ENCODE measurements around the gene TCAF1. TPM values are rescaled to one million over a fixed set of nuclear protein-coding genes. Genes with fewer than 3 reads are reported as not detected.

TCAF1 gene
- total RNA-seq: 23.4 and 27.7 TPM in 2 replicates

GRCh38 chr7:143901668-143902331, at the start of gene TCAF1:
Gene TCAF1 (minus strand): TSS chr7:143902176. CDS start chr7:143876608, 25,568 bp downstream.

GRCh38 chr7:143934526-143935325, 32.8 kb upstream of the TCAF1 start, which contains the start of gene OR2F2:
Gene OR2F2 (plus strand): TSS chr7:143935233. CDS start chr7:143935233, 0 bp downstream.

Other genes with a start within 250 kb of the TCAF1 start
- under 0.01 TPM in 1 of 2 replicates, not detected in the other for gene CTAGE6, start 144.5 kb downstream of the TCAF1 start, total RNA-seq
- gene OR2F2, start 33.1 kb upstream of the TCAF1 start, total RNA-seq: not detected in 2 replicates
- gene OR2F1, start 52.7 kb upstream of the TCAF1 start, total RNA-seq: not detected in 2 replicates
- gene OR6B1, start 98.1 kb upstream of the TCAF1 start, total RNA-seq: not detected in 2 replicates
- under 0.01 TPM in 1 of 2 replicates, not detected in the other for gene OR2A5, start 146.8 kb upstream of the TCAF1 start, total RNA-seq
- not detected in 2 replicates for gene OR2A25, start 167.6 kb upstream of the TCAF1 start, total RNA-seq
- under 0.01 TPM in 1 of 2 replicates, not detected in the other for gene OR2A12, start 184.1 kb upstream of the TCAF1 start, total RNA-seq
- not detected in 2 replicates for gene OR2A2, start 207.4 kb upstream of the TCAF1 start, total RNA-seq
- gene OR2A14, start 221.0 kb upstream of the TCAF1 start, total RNA-seq: under 0.01 TPM in 1 of 2 replicates, not detected in the other